OCI-LY1 (cell line): ENCODE results near the gene ATP6AP2.

Source experiments
- H2AFZ ChIP-seq: fragments of 200-600 bp; sonication (generic), shearing (Covaris generic); 2 replicates; pipeline ENCODE4 v1.6.0; 2014; ENCODE audit warnings: antibody characterized with exemption, mild to moderate bottlenecking, low read length
- H3F3A ChIP-seq: fragments of 200-600 bp; sonication (generic), shearing (Covaris generic); 2 replicates; pipeline ENCODE4 v1.6.0; 2014; ENCODE audit warnings: mild to moderate bottlenecking, antibody characterized with exemption, low read length, moderate library complexity; ENCODE audit not compliant: insufficient read depth
- H3K27ac ChIP-seq: fragments of 200-600 bp; sonication (generic); 2 replicates; pipeline ENCODE4 v1.5.1; 2014; ENCODE audit warnings: low read length, mixed run types, mild to moderate bottlenecking, low read depth; ENCODE audit not compliant: poor library complexity, severe bottlenecking
- H3K27me3 ChIP-seq: fragments of 200-600 bp; sonication (generic); 2 replicates; pipeline ENCODE4 v1.6.0; 2014; ENCODE audit warnings: antibody characterized with exemption, mild to moderate bottlenecking, low read length, moderate library complexity; ENCODE audit not compliant: insufficient read depth
- H3K36me3 ChIP-seq: fragments of 200-600 bp; sonication (generic); 2 replicates; pipeline ENCODE4 v1.6.1; 2014; ENCODE audit warnings: mild to moderate bottlenecking, antibody characterized with exemption, low read length, moderate library complexity, mixed read lengths; ENCODE audit not compliant: insufficient read depth
- H3K4me1 ChIP-seq: fragments of 200-600 bp; sonication (generic); 2 replicates; pipeline ENCODE4 v1.5.1; 2014; ENCODE audit warnings: mild to moderate bottlenecking, low read length, moderate library complexity; ENCODE audit not compliant: insufficient read depth, severe bottlenecking
- H3K4me2 ChIP-seq: fragments of 200-600 bp; sonication (generic), shearing (Covaris generic); 2 replicates; pipeline ENCODE4 v1.6.1; 2014; ENCODE audit warnings: low read length
- H3K4me3 ChIP-seq: fragments of 200-600 bp; sonication (generic); 2 replicates; pipeline ENCODE4 v1.5.1; 2014; ENCODE audit warnings: low read length, low read depth, mild to moderate bottlenecking, mixed read lengths; ENCODE audit not compliant: poor library complexity, severe bottlenecking
- H3K79me2 ChIP-seq: fragments of 200-600 bp; shearing (Covaris generic); 2 replicates; pipeline ENCODE4 v1.6.1; 2016; ENCODE audit warnings: mixed run types, low read length, mixed read lengths; ENCODE audit not compliant: insufficient read depth
- H3K9ac ChIP-seq: fragments of 200-600 bp; sonication (generic), shearing (Covaris generic); 2 replicates; pipeline ENCODE4 v1.6.1; 2014; ENCODE audit warnings: mild to moderate bottlenecking, low read length, mixed read lengths
- H3K9me2 ChIP-seq: fragments of 200-600 bp; sonication (generic), shearing (Covaris generic); 2 replicates; pipeline ENCODE4 v1.6.1; 2014; ENCODE audit warnings: low read depth, mild to moderate bottlenecking, low read length, mixed read lengths
- H3K9me3 ChIP-seq: fragments of 200-600 bp; shearing (Covaris generic); 2 replicates; pipeline ENCODE4 v1.6.1; 2014; ENCODE audit warnings: low read length, mixed read lengths
- H4K20me1 ChIP-seq: fragments of 200-600 bp; sonication (generic), shearing (Covaris generic); 2 replicates; pipeline ENCODE4 v1.6.0; 2016; ENCODE audit warnings: mild to moderate bottlenecking, low read length; ENCODE audit not compliant: insufficient read depth
- EZH2 ChIP-seq: fragments of 200-600 bp; sonication (generic), shearing (Covaris generic); IDR thresholded peaks from 2 replicates; pipeline ENCODE4 v1.8.0; 2017; ENCODE audit warnings: borderline replicate concordance, mixed run types, mild to moderate bottlenecking, antibody characterized with exemption, low read length, moderate library complexity, mixed read lengths
- TF ChIP-seq, protein P1 (sequence below): fragments of 200-600 bp; sonication (generic), shearing (Covaris generic); IDR thresholded peaks from 2 replicates; pipeline ENCODE4 v1.5.1; 2017; ENCODE audit warnings: mild to moderate bottlenecking, antibody characterized with exemption, low read length, moderate library complexity, mixed read lengths

Gene ATP6AP2

DNA sequence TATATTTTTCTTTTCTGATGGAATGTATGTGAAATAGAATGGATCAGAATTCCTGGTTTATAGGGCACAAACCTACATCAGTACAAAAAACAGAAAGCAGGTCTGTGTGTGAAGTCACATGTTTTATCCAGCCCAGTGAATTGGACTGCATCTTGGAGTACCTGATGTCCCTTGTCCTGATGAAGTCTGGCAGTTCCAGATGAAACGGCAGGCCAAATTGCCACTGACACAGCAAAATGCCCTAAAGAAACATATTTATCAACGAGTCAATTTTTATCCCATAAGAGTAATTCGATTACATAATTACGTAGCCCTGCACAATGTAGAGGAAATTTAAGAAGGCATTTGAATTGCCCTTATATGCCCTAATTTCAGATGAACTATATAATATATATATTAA is 37.8 kb upstream of the ATP6AP2 start:
- no peak overlapping the region for H3K9ac ChIP-seq
- no peaks in the 10 kb centered on the region for H3K27me3 ChIP-seq
- TF ChIP-seq, protein P1, sequence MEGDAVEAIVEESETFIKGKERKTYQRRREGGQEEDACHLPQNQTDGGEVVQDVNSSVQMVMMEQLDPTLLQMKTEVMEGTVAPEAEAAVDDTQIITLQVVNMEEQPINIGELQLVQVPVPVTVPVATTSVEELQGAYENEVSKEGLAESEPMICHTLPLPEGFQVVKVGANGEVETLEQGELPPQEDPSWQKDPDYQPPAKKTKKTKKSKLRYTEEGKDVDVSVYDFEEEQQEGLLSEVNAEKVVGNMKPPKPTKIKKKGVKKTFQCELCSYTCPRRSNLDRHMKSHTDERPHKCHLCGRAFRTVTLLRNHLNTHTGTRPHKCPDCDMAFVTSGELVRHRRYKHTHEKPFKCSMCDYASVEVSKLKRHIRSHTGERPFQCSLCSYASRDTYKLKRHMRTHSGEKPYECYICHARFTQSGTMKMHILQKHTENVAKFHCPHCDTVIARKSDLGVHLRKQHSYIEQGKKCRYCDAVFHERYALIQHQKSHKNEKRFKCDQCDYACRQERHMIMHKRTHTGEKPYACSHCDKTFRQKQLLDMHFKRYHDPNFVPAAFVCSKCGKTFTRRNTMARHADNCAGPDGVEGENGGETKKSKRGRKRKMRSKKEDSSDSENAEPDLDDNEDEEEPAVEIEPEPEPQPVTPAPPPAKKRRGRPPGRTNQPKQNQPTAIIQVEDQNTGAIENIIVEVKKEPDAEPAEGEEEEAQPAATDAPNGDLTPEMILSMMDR = no peak
- no peak for TF ChIP-seq EZH2
- peaks cover 10% of the 10 kb centered on the region for H3K4me1 ChIP-seq
- H3K9me2 ChIP-seq = no peaks in the 10 kb centered on the region
- H3K36me3 ChIP-seq = no peaks in the 10 kb centered on the region
- H3K79me2 ChIP-seq = no peaks in the 10 kb centered on the region
- H3K4me2 ChIP-seq = no peak overlapping the region
- H3K27ac ChIP-seq = no peak overlapping the region
- H3K4me3 ChIP-seq = no peak overlapping the region
- no peaks in the 10 kb centered on the region for H4K20me1 ChIP-seq
- no peak overlapping the region for H2AFZ ChIP-seq
- H3K9me3 ChIP-seq = no peaks in the 10 kb centered on the region
- H3F3A ChIP-seq = no peaks in the 10 kb centered on the region

DNA sequence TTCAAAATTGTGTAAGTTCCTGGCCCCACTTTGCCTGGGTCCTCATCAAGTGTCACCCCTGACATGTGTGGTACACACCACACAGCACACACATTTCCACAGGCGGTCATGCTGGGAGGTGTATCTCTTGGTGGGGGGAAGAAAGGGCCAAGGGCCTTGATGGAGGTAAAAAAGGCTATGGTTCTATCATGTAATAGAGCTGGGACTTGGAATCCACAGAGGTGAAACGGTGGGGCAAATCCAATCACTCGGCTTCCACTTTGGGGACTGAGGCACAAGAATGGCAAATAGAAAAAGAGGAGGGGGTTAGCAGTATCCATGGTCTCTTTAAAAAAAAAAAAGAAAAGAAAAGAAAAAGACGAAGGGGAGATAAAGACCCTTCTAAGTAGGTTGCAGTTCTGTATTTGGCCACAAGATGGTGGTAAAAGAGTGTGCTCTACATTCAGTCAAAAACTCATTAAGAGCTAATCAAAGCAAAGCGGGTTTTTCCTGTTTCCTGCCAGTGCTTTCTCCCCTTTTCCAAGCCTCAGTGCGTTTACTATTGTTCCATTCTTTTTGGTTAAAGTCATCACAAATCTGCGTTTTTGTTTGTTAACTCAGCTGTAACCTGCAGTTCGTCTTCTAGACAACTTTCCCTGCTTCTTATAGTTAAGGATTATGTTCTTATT is 37.0 kb upstream of the ATP6AP2 start:
- Histone ChIP-seq H3K79me2 (no peaks in the 10 kb centered on the region), H3K4me2 (no peak overlapping the region), H2AFZ (no peak overlapping the region), H3K36me3 (no peaks in the 10 kb centered on the region), H3F3A (no peaks in the 10 kb centered on the region), H3K4me3 (no peak overlapping the region), H3K9ac (no peak overlapping the region), H3K27ac (no peak overlapping the region), H3K4me1 (peaks cover 7% of the 10 kb centered on the region), H3K9me2 (no peaks in the 10 kb centered on the region), H3K27me3 (no peaks in the 10 kb centered on the region), H3K9me3 (no peaks in the 10 kb centered on the region), H4K20me1 (no peaks in the 10 kb centered on the region)
- no peak for TF ChIP-seq EZH2
- TF ChIP-seq, protein P1 = peak; percentile 63

- Histone ChIP-seq H4K20me1 (no peaks in the 10 kb centered on the region), H3K4me3 (no peak overlapping the region), H3K27me3 (no peaks in the 10 kb centered on the region), H3F3A (no peaks in the 10 kb centered on the region), H3K9ac (no peak overlapping the region), H3K4me2 (no peak overlapping the region), H3K9me2 (no peaks in the 10 kb centered on the region), H3K36me3 (no peaks in the 10 kb centered on the region), H2AFZ (no peak overlapping the region), H3K9me3 (no peaks in the 10 kb centered on the region), H3K4me1 (no peaks in the 10 kb centered on the region), H3K27ac (no peak overlapping the region), H3K79me2 (no peaks in the 10 kb centered on the region)
- TF ChIP-seq EZH2 = no peak
- TF ChIP-seq, protein P1 = no peak
Measured at GRCh38 chrX:40544343-40545266, 36.2 kb upstream of the ATP6AP2 start.
